Effector CD8-positive, alpha-beta T cell (primary cell): ENCODE results near the gene PSME3.

Experiments
- DNase-seq: peaks from one replicate; lab custom pipeline; 2025; lab: John Stamatoyannopoulos, UW
- total RNA-seq, 4 experiments: gene quantifications; one replicate each; lab custom pipeline; 2026; lab: John Stamatoyannopoulos, UW

The PSME3 gene
- 48.3 to 92.8 (median 55.0) reads per million in 4 experiments for total RNA-seq

GRCh38 chr17:42832934-42833766 lies at the start of gene PSME3:
Gene PSME3 (plus strand): TSS chr17:42833397. CDS start chr17:42833632, 235 bp downstream.
- DNase-seq, result peak; percentile 80

GRCh38 chr17:42783791-42784138 lies 49.4 kb upstream of the PSME3 start:
- no peak for DNase-seq

- no peak for DNase-seq
Measured at GRCh38 chr17:42784409-42784808, 48.8 kb upstream of the PSME3 start.

GRCh38 chr17:42784811-42785592 lies 48.2 kb upstream of the PSME3 start:
- DNase-seq, result no peak

GRCh38 chr17:42787266-42787665 lies 45.9 kb upstream of the PSME3 start:
- no peak for DNase-seq

- no peak for DNase-seq
Measured at GRCh38 chr17:42791948-42792347, 41.2 kb upstream of the PSME3 start.

- DNase-seq, result no peak
Measured at GRCh38 chr17:42792545-42792944, 40.7 kb upstream of the PSME3 start.

GRCh38 chr17:42795061-42795460 lies 38.1 kb upstream of the PSME3 start:
- DNase-seq, result no peak

GRCh38 chr17:42795465-42795864 lies 37.7 kb upstream of the PSME3 start:
- no peak for DNase-seq

GRCh38 chr17:42796066-42796758 lies 37.0 kb upstream of the PSME3 start:
- DNase-seq, result no peak

- DNase-seq, result no peak
Measured at GRCh38 chr17:42797067-42798007, 35.9 kb upstream of the PSME3 start.

GRCh38 chr17:42798011-42798382 lies 35.2 kb upstream of the PSME3 start:
- no peak for DNase-seq

GRCh38 chr17:42798383-42799380 lies 34.5 kb upstream of the PSME3 start, which contains the start of the genes CNTD1 and COA3:
Gene CNTD1 (plus strand): TSS chr17:42798861. CDS start chr17:42799068, 207 bp downstream.
Gene COA3 (minus strand): TSS chr17:42798704. CDS start chr17:42798681, 23 bp downstream.
- DNase-seq, result peak; percentile 54

- no peak for DNase-seq
Measured at GRCh38 chr17:42803074-42803883, 29.9 kb upstream of the PSME3 start.

GRCh38 chr17:42804918-42805367 lies 28.3 kb upstream of the PSME3 start:
- DNase-seq, result no peak

GRCh38 chr17:42806249-42806648 lies 26.9 kb upstream of the PSME3 start:
- no peak for DNase-seq

- no peak for DNase-seq
Measured at GRCh38 chr17:42809250-42809649, 23.9 kb upstream of the PSME3 start.

- no peak for DNase-seq
Measured at GRCh38 chr17:42814633-42815399, 18.4 kb upstream of the PSME3 start.
